ENCODE data around the gene PLAC1.
A peak's percentile ranks its signal among the peaks of the same experiment; 100 is the strongest.

Gene PLAC1

GRCh38 chrX:134670134-134670924 lies 12.1 kb upstream of the PLAC1 start:
- no peak for DNase-seq (ENCODE audit: low read depth in 2 of 2)

DNA sequence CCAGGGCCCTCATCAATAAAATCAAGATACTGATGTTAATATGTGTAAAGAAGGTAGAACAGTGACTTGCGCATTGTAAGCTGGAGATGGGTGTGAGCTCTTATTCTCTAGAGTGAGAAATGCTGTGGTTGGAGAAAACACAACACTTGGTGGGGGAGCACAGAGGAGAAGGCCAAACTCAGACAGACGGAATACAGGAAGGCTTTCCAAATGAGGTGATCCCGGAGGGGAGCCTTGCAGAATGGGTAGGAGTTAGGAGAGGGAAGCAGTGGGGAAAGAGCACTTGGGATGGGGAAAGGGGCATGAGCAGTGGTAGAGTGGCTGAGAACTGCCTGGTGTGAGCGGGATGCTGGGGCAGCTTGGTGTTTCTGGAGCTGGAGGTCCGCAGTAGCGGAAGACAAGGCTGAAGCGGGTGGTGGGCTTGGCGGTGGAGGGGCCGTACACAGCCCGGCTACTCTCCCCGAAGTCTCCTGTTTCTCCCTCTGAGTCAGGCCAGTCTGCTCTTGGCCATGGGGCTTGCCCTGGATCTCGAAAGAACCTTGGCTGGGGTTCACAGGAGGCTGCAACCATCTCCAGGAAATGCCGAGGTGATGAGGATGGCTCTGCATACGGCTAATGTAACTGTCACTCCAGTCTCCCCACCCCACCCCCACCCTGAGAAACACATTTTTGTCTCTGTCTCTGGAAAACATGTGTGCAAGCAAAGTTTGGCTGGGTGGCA lies 11.3 kb upstream of the PLAC1 start:
- no peak for DNase-seq (ENCODE audit: low read depth in 2 of 2)

DNA sequence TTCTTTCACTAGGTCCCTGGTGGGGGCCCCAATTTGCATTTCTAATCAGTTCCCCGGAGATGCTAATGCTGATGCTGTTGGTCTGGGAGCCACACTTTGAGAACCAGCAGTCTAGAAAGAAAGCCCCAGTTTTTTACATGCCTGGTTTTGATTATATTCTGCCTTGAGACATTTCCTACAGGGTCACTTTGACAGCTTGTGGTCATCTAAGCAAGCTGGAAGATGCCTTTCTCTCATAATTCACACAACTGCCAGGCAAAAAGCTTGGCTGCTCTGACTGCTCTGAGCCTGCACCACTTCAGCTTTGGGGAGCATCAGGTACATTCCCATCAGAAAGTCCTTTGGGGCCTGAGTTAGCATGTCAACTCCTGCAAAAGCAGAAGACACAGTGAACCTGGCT lies 5.9 kb upstream of the PLAC1 start:
- DNase-seq (ENCODE audit: low read depth in 2 of 2), result no peak

- no peak for DNase-seq (ENCODE audit: low read depth in 2 of 2)
Observed at GRCh38 chrX:134661295-134661694, 3.0 kb upstream of the PLAC1 start.

DNA sequence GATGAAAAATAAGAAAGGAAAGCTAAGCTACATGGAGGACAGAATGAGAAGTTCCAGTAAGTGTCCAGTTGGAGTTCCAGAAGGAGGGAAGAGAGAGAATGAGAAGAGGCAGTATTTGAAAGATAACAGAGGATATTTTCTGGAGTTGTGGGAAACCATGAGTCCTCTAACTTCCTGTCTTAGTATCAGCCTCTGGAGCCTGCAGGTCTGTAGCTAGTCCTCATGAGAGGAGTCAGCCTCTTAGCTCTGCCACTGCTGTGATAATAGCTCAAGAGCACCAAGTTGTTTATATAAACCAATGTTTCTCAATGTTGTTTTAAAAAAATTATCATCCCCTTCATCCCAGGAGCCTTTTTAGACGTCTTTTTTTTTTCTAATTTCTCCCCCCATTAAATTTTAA lies 2.4 kb upstream of the PLAC1 start:
- no peak for DNase-seq (ENCODE audit: low read depth in 2 of 2)

- DNase-seq (ENCODE audit: low read depth in 2 of 2), result no peak
Observed at GRCh38 chrX:134659761-134660160, 1.5 kb upstream of the PLAC1 start.

DNA sequence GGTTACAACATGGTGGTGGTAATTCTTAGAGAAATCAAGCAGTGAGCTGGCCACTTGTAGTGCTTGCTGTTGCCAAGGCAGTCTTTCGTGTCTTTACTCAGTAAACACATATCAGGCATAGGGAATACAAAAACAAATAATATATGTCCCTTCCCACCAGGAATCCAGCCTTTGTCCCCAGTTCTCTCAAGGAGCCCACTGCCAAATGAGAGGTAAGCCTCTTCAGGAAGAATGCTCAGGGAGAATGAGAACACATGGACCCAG lies 421 bp upstream of the PLAC1 start:
- DNase-seq (ENCODE audit: low read depth in 2 of 2), result no peak

DNA sequence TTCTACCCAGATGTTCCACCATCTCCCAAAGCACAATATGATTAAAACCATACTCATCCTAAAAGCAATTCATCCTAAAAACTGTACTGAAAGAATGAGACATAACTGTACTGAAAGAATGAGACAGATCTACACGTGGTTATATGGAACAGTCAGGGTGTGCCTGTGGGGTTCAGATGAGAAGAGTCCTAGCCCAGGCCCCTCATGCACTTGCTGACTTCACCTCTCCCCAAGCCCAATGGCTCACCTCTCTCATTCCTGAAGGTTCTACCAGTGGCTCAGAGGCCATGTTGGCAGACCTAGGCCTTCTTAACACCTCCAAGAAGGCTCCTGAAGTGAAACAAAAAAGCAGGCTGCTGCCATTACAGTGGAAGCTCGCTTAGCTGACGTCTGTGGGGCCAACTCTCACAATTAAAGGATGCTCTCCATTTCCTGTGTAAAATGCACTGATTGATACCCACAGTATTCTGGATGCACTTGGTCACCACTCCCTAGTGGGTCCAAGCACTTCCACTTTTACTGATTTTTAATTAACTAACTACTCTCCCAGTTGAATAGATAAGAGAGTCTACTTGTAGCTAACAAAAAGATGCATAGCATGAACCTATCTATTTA lies 3.8 kb downstream of the PLAC1 start:
- DNase-seq (ENCODE audit: low read depth in 2 of 2), result peak in 1 of 2 donors; percentile 3

- no peak for DNase-seq (ENCODE audit: low read depth in 2 of 2)
Observed at GRCh38 chrX:134653835-134654234, 4.4 kb downstream of the PLAC1 start.

- no peak for DNase-seq (ENCODE audit: low read depth in 2 of 2)
Observed at GRCh38 chrX:134650701-134651100, 7.6 kb downstream of the PLAC1 start.

- no peak for DNase-seq (ENCODE audit: low read depth in 2 of 2)
Observed at GRCh38 chrX:134649770-134650169, 8.5 kb downstream of the PLAC1 start.

- no peak for DNase-seq (ENCODE audit: low read depth in 2 of 2)
Observed at GRCh38 chrX:134647477-134647877, 10.8 kb downstream of the PLAC1 start.

- DNase-seq (ENCODE audit: low read depth in 2 of 2), result no peak
Observed at GRCh38 chrX:134646691-134647090, 11.6 kb downstream of the PLAC1 start.

- no peak for DNase-seq (ENCODE audit: low read depth in 2 of 2)
Observed at GRCh38 chrX:134645936-134646543, 12.2 kb downstream of the PLAC1 start.

- DNase-seq (ENCODE audit: low read depth in 2 of 2), result no peak
Observed at GRCh38 chrX:134642386-134642785, 15.9 kb downstream of the PLAC1 start.

DNA sequence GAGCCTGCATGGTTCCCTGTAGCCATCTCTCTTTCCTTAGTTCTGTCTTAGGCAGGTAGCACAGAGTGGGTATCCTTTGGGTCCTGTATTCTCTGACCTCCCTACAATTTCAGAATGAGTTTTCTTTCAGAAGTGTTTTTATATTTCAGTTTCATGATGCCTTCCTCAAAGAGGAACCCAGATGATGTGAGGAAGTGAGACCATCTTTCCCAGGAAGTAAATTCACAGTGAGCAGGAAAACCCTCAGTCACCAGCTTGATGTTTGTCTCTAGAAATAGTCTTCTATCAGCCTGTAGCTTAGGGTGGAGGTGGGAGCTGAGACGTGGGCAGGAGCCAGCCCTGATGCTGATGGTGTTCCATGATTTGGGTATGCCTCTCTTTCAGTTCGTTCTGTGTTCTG lies 16.9 kb downstream of the PLAC1 start:
- no peak for DNase-seq (ENCODE audit: low read depth in 2 of 2)

DNA sequence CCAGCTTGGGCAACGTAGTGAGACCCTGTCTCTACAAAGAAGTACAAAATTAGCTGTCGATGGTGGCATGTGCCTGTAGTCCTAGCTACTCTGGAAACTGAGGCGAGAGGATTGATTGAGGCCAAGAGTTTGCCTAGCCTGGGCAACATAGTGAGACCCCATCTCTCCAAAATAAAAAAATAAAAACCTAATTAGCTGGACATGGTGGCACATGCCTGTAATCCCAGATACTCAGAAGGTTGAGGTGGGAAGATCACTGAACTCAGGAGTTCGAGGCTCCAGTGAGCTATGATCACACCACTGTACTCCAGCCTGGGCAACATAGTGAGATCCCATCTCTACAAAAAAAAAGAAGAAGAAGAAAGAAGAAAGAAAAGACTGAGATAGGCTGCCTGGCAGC lies 17.4 kb downstream of the PLAC1 start:
- no peak for DNase-seq (ENCODE audit: low read depth in 2 of 2)

- DNase-seq (ENCODE audit: low read depth in 2 of 2), result no peak
Observed at GRCh38 chrX:134636851-134637250, 21.4 kb downstream of the PLAC1 start.

- DNase-seq (ENCODE audit: low read depth in 2 of 2), result no peak
Observed at GRCh38 chrX:134634691-134635090, 23.6 kb downstream of the PLAC1 start.

- DNase-seq (ENCODE audit: low read depth in 2 of 2), result no peak
Observed at GRCh38 chrX:134633832-134634231, 24.4 kb downstream of the PLAC1 start.

GRCh38 chrX:134633394-134633793 lies 24.9 kb downstream of the PLAC1 start:
- no peak for DNase-seq (ENCODE audit: low read depth in 2 of 2)

DNA sequence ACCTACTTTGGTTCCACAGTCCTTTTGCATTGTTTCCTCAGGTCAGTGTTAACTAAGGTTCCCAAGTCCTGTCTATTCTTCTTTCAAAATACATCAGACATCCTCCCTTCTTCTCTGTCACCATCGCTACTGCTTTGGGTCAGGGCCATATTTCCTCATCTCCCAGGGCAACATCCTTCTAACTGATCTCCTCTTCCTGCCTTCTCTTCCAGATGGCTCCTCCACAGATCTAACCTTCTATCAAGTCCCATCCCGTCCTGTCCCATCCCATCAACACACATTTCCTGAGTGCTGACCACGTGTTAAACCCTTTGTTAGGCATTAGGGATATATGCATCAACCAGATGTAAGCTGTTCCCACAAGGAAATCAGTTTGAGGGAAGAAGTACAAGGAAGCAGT lies 25.9 kb downstream of the PLAC1 start:
- no peak for DNase-seq (ENCODE audit: low read depth in 2 of 2)

Measured in stimulated activated CD8-positive, alpha-beta memory T cell treated with anti-CD3 and anti-CD28 coated beads, Interleukin-2, amount 100 ng/mL, for 48 hours (primary cell).